ENCODE measurements around the gene TPRX2.

DNA sequence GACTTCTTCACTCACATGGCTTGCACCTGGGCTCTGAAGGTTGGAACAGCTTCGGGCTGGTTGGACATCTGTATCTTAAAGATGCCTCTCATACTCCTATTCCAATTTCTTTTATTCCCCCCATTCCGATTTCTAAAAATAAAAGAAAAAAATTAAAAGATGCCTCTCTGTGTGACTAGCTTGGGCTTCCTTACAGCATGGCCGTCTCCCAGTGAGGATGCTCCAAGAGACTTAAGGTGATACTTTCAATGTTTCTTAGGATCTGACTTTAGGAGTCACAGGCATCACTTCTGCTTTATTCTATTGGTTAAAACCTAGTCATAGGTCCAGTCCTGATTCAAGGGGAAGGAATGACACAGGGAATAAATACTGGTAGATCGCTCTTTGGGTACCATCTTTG, 37.0 kb downstream of the TPRX2 start:
- TF ChIP-seq, protein P1, sequence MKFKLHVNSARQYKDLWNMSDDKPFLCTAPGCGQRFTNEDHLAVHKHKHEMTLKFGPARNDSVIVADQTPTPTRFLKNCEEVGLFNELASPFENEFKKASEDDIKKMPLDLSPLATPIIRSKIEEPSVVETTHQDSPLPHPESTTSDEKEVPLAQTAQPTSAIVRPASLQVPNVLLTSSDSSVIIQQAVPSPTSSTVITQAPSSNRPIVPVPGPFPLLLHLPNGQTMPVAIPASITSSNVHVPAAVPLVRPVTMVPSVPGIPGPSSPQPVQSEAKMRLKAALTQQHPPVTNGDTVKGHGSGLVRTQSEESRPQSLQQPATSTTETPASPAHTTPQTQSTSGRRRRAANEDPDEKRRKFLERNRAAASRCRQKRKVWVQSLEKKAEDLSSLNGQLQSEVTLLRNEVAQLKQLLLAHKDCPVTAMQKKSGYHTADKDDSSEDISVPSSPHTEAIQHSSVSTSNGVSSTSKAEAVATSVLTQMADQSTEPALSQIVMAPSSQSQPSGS (IDR thresholded peaks at IDR 0.05; ENCODE audit: low read length): no peak
- no peak for TF ChIP-seq RAD21 (IDR thresholded peaks at IDR 0.05; ENCODE audit: insufficient read depth, low read depth, low read length)
- TF ChIP-seq ZNF384 (IDR thresholded peaks at IDR 0.05; ENCODE audit: borderline replicate concordance, low read depth, low read length): no peak
- TF ChIP-seq NR2C2 (IDR thresholded peaks at IDR 0.05; ENCODE audit: borderline replicate concordance, control insufficient read depth, insufficient read length, low read depth): no peak
- TF ChIP-seq CTCF (IDR thresholded peaks at IDR 0.05 in 2 of 3, conservative IDR thresholded peaks at IDR 0.05 in 1 of 3; ENCODE audit: control insufficient read depth in 2 of 3, extremely low read depth in 1 of 3, insufficient read depth in 1 of 3, low read depth in 3 of 3, low read length in 3 of 3): no peak
- no peak for TF ChIP-seq ZBTB33 (IDR thresholded peaks at IDR 0.05)
- TF ChIP-seq, protein P2, sequence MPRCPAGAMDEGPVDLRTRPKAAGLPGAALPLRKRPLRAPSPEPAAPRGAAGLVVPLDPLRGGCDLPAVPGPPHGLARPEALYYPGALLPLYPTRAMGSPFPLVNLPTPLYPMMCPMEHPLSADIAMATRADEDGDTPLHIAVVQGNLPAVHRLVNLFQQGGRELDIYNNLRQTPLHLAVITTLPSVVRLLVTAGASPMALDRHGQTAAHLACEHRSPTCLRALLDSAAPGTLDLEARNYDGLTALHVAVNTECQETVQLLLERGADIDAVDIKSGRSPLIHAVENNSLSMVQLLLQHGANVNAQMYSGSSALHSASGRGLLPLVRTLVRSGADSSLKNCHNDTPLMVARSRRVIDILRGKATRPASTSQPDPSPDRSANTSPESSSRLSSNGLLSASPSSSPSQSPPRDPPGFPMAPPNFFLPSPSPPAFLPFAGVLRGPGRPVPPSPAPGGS (IDR thresholded peaks at IDR 0.05; ENCODE audit: borderline replicate concordance, insufficient read depth, low read depth, low read length, poor library complexity, severe bottlenecking): no peak
- no peak for TF ChIP-seq SP1 (IDR thresholded peaks at IDR 0.05; ENCODE audit: low read depth, low read length)
